HTR-8/SVneo (cell line): ENCODE data around the gene LEMD3.
"Not testable (repeated sequence)": the region's sequence is repeated elsewhere in the genome, so short reads cannot be mapped to it uniquely, and the experiment has no call there.

Experiments used
- DNase-seq: peaks from one replicate; pipeline ENCODE4 v3.0.0; 2011; ENCODE audit warnings: low spot score, mixed read lengths; ENCODE audit not compliant: insufficient read length
- FAIRE-seq: peaks from 2 replicates; lab custom pipeline; 2011; peaks lifted over from hg19 to GRCh38; lab: Jason Lieb, UNC

The LEMD3 gene

DNA sequence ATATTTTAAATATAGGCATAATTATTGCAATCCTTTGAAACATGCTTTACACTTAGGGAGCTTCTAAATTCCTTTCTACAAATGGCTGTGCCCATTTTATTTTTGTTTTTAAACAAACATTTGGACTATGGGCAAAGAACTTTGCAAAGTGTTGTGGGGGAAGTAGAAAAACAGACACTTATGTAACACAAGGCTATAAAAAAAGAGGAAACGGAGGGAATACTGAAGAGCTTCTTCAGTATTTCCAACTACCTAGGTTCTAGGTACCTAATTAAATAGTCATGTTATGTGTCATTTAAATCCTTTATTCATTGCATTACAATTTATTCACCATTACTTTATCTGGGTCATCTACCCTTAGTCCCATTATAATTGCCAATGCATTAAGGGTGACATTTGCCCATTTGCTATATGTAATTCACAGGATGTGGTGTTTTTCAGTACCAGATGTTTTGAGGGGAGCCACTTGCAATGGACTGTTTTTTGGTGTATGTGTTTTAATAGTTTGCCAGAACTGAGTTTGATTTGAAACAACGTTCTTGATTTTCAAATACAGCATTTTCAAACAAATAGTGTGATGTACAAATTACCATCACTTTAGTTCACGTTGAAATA lies 107.6 kb downstream of the LEMD3 start:
- FAIRE-seq (no peak), DNase-seq (no peak)

DNA sequence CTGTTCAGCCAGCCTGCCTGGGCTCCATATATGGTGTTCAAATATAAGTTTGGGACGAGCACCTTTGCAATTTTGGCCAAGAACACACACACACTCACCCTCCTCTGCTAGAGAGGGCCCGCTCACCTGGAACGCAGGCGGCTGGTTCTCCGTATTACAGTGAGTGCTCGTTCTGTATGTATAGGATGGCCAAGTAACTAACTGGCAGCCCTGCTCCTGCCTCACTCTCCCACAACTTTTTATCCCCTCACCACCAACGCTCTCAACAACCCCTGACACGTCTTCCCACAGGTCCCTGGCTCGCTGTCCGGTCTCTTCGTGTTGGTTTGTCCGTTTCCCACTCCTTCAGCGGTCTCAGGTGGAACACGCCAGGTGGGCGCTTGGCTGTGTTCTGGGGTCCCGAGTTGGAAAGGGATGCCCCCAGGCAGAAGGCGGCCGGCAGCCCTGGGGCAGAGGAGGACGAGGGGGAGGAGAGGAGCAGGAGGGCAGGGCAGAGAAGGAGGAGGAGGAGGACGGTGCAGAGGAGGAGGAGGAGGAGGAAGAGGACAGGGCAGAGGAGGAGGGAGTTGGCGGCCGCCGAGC lies 108.7 kb downstream of the LEMD3 start:
- FAIRE-seq (no peak), DNase-seq (no peak)

DNA sequence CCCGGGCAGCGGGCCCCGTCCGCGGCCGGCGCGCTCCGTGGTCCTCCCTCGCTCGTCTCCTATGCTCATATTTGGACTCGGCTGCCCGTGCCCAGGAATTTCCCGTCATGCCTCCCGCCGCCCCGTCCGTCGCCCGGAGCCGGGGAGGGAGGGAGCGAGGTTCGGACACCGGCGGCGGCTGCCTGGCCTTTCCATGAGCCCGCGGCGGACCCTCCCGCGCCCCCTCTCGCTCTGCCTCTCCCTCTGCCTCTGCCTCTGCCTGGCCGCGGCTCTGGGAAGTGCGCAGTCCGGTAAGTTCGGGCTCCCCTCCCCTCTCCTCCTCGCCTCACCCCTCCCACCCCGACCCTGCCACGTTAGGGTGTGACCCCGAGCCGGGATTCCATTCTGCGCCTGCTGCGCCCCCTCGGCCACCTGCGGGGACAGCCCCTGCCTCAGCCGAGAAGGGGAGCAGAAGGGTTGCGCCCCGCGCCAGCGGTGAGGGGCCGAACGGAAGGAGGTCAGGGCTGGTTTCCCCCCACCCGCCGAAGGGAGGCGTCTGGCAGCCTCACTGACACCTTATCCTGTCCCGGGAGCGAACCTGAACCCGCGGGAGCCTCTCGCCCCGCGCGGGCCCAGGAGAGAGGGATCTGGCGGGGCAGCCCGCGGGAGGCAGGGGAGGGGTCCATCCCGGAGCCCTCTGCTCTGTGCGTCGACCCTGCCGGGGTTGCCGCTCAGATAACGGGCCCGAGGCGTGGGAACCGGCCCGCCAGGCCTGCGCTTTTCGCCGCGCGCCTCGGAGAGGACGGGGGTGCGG lies 109.4 kb downstream of the LEMD3 start, which contains the start of gene MSRB3:
Gene MSRB3, plus strand, starts transcription at position 108 of the 793 bp plus-strand sequence. CDS start 29,897 bp downstream, outside the sequence.
- peak; percentile 33 for FAIRE-seq

DNA sequence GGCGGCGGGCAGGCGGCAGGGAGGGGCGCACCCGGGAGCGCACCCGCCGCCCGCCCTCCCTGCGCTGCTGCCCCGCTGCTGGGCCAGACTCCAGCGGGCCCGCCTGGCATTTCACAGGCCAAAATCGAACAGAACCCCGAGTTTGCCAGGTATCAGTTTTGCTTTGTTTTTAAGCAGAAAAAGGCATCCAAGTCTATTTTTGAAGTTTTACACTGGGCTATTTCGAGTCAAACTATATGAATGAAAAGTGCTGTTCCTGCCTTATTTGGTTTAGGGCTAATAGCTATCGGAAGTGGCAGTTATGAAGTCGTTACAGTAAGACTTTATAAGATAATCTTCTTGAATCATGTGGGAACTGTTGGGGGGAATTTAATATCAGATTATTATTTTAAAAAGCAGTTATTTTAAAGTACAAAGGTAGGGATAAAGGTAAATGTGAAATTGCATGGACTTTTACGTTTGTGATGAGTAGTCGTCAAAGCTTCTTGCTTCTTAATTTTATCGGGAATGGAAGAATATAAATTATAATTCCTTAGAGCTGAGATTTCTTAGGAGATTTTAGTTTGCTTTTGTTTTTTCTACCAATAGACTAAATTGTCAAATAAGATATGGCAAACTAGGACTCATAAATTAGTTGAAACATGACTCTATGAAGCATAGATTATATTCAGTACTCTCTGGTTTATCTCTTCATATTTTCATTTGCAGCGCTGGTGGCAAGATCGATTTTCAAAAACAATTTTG lies 110.2 kb downstream of the LEMD3 start:
- FAIRE-seq: peak; percentile 49
- peak; percentile 33 for DNase-seq

More for the DNA sequence above, 109.4 kb downstream of the LEMD3 start, which contains the start of gene MSRB3:
- peak; percentile 78 for DNase-seq

DNA sequence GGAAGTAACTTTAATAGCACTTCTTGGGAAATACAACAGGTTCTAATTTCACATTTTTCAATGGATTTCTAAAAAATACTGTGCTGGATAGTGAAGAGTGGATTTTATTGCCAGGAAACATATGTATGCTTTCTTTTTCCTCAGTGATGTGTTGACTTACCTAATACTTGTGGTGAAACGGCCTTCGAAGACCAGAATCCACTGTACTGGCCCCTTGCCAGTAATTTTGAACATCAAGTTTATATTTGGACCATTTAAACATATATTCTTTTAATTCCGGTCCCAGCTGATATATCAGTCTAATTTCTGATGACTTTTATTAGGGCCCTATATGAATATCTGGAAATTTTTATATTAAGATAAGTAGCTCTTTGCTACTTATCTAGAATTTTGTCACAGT lies 110.9 kb downstream of the LEMD3 start:
- DNase-seq: no peak
- FAIRE-seq: no peak

DNA sequence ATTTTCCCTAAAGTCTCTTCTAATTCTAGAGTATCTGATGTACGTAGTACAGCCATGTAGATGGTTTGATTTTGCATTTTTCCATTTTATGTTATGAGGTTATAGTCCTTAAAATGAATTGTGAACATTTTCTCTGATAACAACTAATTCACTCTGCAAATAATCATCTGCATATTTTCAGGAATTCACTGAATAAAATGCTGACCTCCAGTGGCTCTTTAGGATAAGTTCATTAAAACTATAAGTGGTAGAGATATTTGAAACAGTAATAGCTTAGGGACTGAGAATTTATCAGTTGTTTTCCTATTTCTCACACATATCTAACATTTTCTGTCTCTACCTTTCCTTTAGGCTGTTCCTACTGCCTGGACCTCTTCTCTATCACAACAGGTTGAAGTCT lies 113.5 kb downstream of the LEMD3 start:
- DNase-seq: no peak
- FAIRE-seq: no peak

DNA sequence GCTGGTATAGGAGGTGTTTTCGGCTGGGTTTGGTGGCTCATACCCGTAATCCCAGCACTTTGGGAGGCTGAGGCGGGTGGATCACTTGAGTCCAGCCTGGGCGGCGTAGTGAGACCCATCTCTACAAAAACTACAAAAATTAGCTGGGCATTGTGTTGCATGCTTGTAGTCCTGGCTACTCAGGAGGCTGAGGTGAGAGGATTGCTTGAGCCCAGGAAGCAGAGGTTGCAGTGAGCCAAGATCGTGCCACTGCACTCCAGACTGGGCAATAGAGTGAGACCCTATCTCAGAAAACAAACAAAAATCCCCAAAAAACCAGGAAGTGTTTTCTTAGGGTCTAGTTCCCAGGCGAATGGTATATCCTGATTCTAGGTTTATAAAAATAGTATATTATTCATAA lies 116.1 kb downstream of the LEMD3 start:
- not testable (repeated sequence) for DNase-seq

DNA sequence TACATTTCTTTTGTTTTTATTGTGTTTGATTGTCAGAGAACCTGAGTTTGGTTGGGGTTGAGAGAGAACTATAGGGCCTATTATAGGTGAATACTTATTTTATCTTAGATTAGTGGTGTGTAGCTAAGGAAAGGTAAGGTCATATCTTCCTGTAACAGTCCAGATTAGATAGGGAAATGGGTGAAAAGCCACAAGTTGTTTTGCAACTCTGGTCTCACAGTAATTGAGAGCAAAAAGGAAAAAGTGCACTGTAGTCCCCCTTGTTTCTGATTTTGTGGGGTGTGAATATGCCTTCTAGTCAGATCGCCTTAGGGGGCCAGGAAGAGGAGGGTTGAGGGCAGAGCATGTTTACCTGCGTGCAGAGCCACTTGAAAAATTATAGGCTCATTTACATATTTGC lies 118.0 kb downstream of the LEMD3 start:
- DNase-seq (no peak), FAIRE-seq (no peak)

More for the DNA sequence above, 116.1 kb downstream of the LEMD3 start:
- not testable (repeated sequence) for FAIRE-seq

DNA sequence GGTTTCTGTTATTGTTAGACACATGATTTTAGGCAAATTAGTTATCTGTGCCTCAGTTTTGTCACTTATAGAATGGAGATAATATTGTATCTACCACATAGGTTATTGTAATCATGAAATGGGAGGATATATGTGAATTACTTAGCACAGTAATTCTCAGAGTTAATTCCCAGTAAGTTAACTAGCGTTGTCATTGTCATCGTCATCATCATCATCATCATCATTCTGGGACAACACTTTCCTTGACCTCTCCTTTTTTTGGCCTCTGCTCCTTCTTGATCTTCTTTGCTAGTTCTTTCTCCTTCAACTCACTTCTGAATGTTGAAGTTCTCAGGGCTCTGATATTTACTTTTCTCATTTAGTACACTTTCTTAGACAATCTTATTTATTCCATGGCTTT lies 122.9 kb downstream of the LEMD3 start:
- DNase-seq: no peak

DNA sequence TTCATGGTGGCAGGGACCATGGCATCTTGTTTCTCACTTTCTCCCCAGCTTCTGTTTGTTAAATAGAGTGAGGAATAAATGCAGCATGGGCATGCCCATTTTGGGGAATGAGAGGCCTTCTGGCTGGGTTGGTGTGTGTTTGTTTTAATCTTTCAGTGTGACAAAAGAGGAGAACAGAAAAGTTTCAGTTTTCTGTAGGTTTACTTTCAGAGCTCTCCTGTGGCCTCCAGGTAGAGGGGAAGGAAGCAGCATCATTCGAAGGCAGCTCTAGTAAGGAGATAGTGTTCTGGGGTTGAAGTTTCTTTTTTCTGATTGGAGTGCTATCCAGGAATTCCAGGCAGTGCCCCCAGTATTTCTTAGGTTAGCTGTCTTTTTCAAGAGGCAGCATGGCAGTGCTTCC lies 124.4 kb downstream of the LEMD3 start:
- FAIRE-seq (no peak), DNase-seq (no peak)

More for the DNA sequence above, 122.9 kb downstream of the LEMD3 start:
- no peak for FAIRE-seq

DNA sequence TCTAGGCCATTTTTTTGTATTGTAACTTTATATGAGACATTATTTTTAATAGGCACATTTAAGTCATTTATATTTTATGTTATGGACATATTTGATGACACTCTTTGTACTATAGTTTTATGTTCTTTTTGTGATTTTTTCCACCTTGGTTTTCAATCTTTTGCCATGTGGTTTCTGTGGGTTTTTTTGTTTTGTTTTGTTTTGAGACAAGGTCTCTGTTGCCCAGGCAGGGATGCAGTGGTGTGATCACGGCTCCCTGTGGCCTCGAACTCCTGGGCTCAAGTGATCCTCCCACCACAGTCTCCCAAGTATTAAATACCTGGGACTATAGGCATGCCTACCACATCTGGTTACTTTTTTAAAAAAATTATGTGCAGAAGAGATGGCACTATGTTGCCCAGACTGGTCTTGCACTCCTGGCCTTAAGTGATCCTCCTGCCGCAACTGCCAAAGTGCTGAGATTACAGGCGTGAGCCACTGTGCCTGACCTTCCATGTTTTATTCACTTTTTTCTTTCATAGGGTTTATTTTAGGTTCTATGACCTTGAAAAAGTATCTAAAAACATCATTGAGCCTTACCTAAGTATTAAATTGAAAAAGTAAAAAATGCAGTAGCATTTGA lies 125.4 kb downstream of the LEMD3 start:
- DNase-seq (no peak), FAIRE-seq (no peak)

DNA sequence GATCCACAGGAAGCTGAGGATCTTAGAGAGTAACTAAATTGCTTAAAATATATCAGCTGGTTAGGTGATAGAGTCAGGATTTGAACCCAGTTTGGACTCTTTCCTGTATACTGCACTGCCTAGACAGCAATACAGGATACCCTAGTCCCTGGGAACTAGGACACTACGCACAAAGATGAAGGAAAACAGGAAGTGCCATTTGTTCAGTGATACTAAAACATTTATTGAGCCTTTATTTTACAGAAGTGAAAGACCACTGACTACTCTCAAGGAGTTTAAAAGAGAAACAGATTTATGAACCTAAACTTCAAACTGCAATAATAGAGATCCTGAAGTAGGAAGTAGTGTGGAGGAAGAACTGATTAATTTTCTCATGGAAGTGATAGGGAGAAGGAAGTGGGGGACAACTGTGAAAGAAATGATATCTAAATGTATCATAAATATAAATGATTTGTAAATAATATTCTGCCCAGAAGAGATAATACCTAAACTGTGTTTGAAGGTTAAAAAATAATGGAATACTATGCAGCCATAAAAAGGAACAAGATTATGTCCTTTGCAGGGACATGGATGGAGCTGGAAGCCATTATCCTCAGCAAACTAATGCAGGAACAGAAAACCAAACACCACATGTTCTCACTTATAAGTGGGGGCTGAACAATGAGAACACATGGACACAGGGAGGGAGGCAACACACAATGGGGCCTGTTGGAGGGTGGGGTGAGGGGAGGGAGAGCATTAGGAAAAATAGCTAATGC lies 127.3 kb downstream of the LEMD3 start:
- DNase-seq: no peak
- FAIRE-seq: no peak
